ENCODE measurements around the gene KIF3A.

The KIF3A gene

DNA sequence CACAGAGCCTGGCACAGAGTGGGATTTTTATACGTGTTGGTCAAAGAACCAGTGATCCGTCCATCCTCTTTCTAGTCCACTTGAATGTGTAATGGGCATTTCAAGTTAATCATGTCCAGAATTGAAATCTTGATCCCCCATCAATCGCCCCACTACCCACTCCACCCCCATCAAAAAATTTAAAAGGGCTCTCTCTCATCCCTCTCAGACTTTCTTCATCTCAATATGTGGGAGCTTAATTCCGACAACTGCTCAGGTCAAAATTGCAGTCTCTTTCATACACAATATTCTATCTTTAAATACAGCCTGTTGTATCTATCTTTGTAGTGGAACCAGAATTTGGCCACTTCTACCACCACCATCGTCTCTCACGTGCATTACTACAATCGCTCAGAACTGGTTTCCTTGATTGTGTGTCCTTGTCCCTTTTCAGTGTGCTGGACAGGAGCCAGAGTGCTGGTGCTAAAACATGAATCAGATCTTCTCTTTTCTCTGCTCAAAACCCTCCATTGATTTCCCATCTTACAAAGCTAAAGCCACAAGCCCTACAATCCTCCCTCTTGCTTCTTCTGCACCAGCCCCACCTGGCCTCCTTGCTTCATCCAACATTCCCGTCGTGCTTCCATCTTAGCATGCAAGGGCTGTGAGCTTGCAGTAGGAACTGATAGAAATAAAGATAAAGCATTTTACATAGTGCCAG, 786 bp upstream of the KIF3A start:
- H3K4me1 ChIP-seq (ENCODE audit: control insufficient read depth, insufficient read depth, low read length), result peaks cover 8% of the 10 kb centered on the region
- no peaks in the 10 kb centered on the region for H3K9me3 ChIP-seq (replicated peaks; ENCODE audit: low read length)
- peak overlapping the region; percentile 89 for H3K4me2 ChIP-seq (ENCODE audit: low read length)
- H3K27me3 ChIP-seq (ENCODE audit: control insufficient read depth, insufficient read depth, low read length), result peaks cover 15% of the 10 kb centered on the region
- H3K4me3 ChIP-seq (ENCODE audit: low read length), result peak overlapping the region; percentile 94
- H3K36me3 ChIP-seq (ENCODE audit: insufficient read depth, low read length), result no peaks in the 10 kb centered on the region
- peak overlapping the region; percentile 84 for H3K9ac ChIP-seq (ENCODE audit: low read depth, low read length)

DNA sequence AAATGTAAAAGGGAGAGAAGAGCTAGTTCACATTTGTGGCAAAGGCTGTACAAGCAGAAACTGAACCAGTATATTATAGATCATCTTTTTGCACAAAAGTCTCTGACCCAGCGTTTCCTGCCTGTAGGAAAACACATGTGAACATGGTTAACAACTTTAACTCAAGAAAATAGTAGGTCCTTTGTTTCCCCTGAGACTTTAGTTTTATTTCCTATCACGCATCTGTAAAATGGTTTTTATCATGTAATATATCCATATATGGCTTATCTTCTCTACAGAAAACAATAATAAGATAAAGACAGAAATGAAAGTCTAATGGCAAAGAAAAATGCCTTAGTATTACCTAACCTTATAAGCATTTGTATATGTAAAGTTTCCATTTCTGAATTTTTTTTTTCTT, 2.7 kb downstream of the KIF3A start:
- no peak overlapping the region for H3K9ac ChIP-seq (ENCODE audit: low read depth, low read length)
- H3K9me3 ChIP-seq (replicated peaks; ENCODE audit: low read length), result no peaks in the 10 kb centered on the region
- H3K36me3 ChIP-seq (ENCODE audit: insufficient read depth, low read length), result no peaks in the 10 kb centered on the region
- H3K27me3 ChIP-seq (ENCODE audit: control insufficient read depth, insufficient read depth, low read length), result no peaks in the 10 kb centered on the region
- peaks cover 8% of the 10 kb centered on the region for H3K4me1 ChIP-seq (ENCODE audit: control insufficient read depth, insufficient read depth, low read length)
- no peak overlapping the region for H3K4me2 ChIP-seq (ENCODE audit: low read length)
- H3K4me3 ChIP-seq (ENCODE audit: low read length), result no peak overlapping the region

DNA sequence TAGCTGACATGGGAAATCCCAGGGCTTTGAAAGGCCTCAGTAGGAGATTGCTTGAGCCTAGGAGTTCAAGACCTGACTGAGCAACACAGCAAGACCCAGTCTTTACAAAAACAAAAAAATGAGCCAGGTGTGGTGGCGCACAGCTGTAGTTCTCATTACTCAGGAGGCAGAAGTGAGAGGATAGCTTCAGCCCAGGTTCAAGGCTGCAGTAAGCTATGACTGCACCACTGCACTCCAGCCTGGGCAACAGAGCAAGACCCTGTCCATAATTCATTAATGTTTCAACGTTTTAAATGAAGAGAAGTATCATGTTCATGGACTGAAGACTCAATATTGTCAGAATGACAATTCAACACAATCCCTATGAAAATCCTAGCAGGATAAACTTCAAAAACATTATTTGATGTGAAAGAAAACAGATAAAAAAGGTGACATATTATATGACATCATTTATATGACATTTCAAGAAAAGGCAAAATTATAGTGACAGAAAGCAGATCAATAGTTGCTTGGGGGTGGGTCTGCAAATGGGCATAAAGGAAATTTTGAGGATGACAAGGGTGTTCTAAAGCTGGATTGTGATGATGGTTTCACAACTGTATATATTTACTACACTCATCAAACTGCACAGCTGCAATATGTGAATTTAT, 3.7 kb downstream of the KIF3A start:
- Histone ChIP-seq H3K9me3 (replicated peaks; ENCODE audit: low read length) (no peaks in the 10 kb centered on the region), H3K4me2 (ENCODE audit: low read length) (no peak overlapping the region), H3K4me3 (ENCODE audit: low read length) (no peak overlapping the region), H3K27me3 (ENCODE audit: control insufficient read depth, insufficient read depth, low read length) (no peaks in the 10 kb centered on the region), H3K4me1 (ENCODE audit: control insufficient read depth, insufficient read depth, low read length) (peaks cover 8% of the 10 kb centered on the region), H3K9ac (ENCODE audit: low read depth, low read length) (no peak overlapping the region), H3K36me3 (ENCODE audit: insufficient read depth, low read length) (no peaks in the 10 kb centered on the region)

DNA sequence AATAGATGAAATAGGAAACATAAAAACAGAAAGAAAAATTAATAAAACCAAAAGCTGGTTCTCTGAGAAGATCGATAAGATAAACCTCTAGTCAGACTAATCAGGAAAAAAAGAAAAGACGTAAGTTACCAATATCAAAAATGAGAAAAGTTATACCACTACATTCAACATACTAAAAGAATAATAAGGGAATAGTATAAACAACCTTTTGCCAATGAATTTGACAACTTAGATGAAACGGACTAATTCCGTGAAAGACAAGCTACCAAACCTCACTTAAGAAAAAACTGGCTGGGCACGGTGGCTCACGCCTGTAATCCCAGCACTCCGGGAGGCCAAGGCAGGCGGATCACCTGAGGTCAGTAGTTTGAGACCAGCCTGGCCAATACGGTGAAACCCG, 7.5 kb downstream of the KIF3A start:
- Histone ChIP-seq H3K4me3 (ENCODE audit: low read length) (no peak overlapping the region), H3K27me3 (ENCODE audit: control insufficient read depth, insufficient read depth, low read length) (no peaks in the 10 kb centered on the region), H3K36me3 (ENCODE audit: insufficient read depth, low read length) (no peaks in the 10 kb centered on the region), H3K4me1 (ENCODE audit: control insufficient read depth, insufficient read depth, low read length) (no peaks in the 10 kb centered on the region), H3K4me2 (ENCODE audit: low read length) (no peak overlapping the region), H3K9me3 (replicated peaks; ENCODE audit: low read length) (no peaks in the 10 kb centered on the region), H3K9ac (ENCODE audit: low read depth, low read length) (no peak overlapping the region)

DNA sequence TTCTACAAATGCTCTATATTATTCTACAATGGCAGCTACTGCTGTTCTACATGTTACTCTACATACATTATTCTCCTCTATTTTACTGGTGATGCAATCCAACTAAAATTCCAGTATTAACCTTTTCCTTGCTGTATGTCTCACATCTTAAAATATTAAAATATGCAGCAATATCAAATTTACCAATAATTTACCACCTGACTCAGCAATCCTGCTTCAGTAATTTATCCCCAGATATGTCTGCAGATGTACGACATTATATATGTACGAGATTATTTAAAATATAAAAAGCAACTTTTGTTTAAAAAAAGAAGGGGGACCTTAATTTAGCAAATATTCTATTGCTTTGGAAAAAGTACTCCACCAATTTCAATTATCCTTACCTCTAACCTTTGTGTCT, 11.6 kb downstream of the KIF3A start:
- Histone ChIP-seq H3K27me3 (ENCODE audit: control insufficient read depth, insufficient read depth, low read length) (no peaks in the 10 kb centered on the region), H3K4me2 (ENCODE audit: low read length) (no peak overlapping the region), H3K4me3 (ENCODE audit: low read length) (no peak overlapping the region), H3K9ac (ENCODE audit: low read depth, low read length) (no peak overlapping the region), H3K4me1 (ENCODE audit: control insufficient read depth, insufficient read depth, low read length) (no peaks in the 10 kb centered on the region), H3K9me3 (replicated peaks; ENCODE audit: low read length) (no peaks in the 10 kb centered on the region), H3K36me3 (ENCODE audit: insufficient read depth, low read length) (peaks cover 5% of the 10 kb centered on the region)

DNA sequence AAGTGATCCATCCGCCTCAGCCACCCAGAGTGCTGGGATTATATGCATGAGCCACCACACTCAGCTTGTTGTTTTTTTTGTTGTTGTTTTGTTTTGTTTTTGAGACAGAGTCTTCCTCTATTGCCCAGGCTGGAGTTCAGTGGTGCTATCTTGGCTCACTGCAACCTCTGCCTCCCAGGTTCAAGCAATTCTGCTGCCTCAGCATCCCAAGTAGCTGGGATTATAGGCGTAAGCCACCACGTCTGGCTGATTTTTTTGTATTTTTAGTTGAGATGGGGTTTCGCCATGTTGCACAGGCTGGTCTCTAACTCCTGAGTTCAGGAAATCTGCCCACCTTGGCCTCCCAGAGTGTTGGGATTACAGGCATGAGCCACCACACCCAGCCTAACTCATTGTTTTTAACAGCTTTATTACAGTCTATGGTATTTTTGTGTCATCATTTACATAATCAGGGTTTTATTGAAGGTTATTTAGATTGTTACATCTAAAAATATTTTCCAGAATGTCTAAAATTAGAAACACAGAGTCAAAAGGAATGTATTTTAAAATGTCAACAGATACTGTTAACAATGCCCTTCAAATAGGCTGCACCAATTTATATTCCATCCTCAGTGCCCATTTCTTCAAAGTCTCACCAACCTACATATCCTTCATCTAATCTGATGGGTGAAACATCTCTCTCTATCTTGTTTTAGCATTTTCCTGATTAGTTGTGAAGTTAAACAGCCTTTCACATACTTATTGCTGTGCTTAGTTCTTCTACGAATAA, 18.6 kb downstream of the KIF3A start:
- H3K36me3 ChIP-seq (ENCODE audit: insufficient read depth, low read length), result peaks cover 5% of the 10 kb centered on the region
- H3K4me2 ChIP-seq (ENCODE audit: low read length), result no peak overlapping the region
- H3K27me3 ChIP-seq (ENCODE audit: control insufficient read depth, insufficient read depth, low read length), result no peaks in the 10 kb centered on the region
- no peaks in the 10 kb centered on the region for H3K4me1 ChIP-seq (ENCODE audit: control insufficient read depth, insufficient read depth, low read length)
- H3K4me3 ChIP-seq (ENCODE audit: low read length), result no peak overlapping the region
- H3K9me3 ChIP-seq (replicated peaks; ENCODE audit: low read length), result no peaks in the 10 kb centered on the region
- no peak overlapping the region for H3K9ac ChIP-seq (ENCODE audit: low read depth, low read length)

DNA sequence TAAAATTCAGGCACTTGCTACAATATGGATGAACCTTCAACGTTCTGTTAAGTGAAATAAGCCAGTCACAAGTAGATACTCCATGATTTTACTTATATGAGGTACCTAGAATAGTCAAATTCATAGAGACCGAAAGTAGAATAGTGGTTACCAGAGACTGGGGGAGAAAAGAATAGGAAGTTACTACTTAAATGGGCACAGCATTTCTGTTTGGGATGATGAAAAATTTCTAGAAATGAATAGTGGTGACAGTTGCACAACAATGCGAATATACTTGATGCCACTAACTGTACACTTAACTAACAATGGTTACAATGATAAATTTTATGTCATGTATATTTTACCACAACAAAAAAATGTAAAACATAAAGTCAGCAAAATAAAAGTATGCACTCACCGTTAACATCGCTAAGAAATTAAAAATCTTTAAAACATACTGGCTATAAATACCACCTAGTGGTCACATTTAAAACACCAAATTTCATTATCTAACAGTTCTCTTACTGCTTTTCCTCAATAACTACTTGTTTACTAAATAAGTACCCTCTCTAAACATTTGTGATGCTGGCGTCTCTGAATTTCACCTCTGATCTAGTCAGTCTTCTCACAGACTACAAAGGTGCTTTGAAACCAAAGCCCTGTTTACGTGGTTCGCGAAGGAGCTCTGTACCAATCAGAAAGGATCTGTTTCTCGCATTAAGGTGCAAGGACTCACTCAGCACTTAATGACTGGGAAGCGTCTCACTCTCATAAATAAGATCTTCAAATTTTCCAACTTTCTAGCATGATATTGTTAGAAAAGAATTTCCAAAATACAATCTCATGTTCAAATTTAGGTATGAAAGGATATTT, 22.7 kb downstream of the KIF3A start:
- no peaks in the 10 kb centered on the region for H3K9me3 ChIP-seq (replicated peaks; ENCODE audit: low read length)
- no peaks in the 10 kb centered on the region for H3K36me3 ChIP-seq (ENCODE audit: insufficient read depth, low read length)

DNA sequence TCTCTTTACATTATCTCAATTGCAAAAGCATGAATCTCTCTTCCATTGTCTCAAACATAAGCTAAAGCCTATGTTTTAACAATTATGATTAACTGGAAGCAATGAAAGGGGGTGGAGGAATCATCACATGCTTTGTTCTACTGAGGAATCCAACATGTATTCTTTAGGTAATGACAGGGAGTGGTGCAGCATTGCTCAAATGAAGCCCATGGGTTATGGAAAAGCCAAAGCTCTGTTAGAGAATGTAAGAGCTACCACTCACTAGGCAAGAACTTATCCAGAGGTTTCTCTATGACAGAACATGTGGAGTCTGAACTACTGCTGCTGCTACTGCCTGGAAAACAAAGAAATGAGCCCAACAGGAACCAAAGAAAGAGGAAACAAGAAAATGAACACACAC, 28.7 kb downstream of the KIF3A start:
- H3K9me3 ChIP-seq (replicated peaks; ENCODE audit: low read length), result no peaks in the 10 kb centered on the region
- no peak overlapping the region for H3K4me2 ChIP-seq (ENCODE audit: low read length)
- no peaks in the 10 kb centered on the region for H3K36me3 ChIP-seq (ENCODE audit: insufficient read depth, low read length)
- no peaks in the 10 kb centered on the region for H3K27me3 ChIP-seq (ENCODE audit: control insufficient read depth, insufficient read depth, low read length)
- H3K4me3 ChIP-seq (ENCODE audit: low read length), result no peak overlapping the region
- no peak overlapping the region for H3K9ac ChIP-seq (ENCODE audit: low read depth, low read length)
- no peaks in the 10 kb centered on the region for H3K4me1 ChIP-seq (ENCODE audit: control insufficient read depth, insufficient read depth, low read length)

More for the DNA sequence above, 22.7 kb downstream of the KIF3A start:
- H3K4me3 ChIP-seq (ENCODE audit: low read length), result no peak overlapping the region
- H3K4me1 ChIP-seq (ENCODE audit: control insufficient read depth, insufficient read depth, low read length), result no peaks in the 10 kb centered on the region
- no peak overlapping the region for H3K9ac ChIP-seq (ENCODE audit: low read depth, low read length)
- H3K4me2 ChIP-seq (ENCODE audit: low read length), result no peak overlapping the region
- H3K27me3 ChIP-seq (ENCODE audit: control insufficient read depth, insufficient read depth, low read length), result no peaks in the 10 kb centered on the region

DNA sequence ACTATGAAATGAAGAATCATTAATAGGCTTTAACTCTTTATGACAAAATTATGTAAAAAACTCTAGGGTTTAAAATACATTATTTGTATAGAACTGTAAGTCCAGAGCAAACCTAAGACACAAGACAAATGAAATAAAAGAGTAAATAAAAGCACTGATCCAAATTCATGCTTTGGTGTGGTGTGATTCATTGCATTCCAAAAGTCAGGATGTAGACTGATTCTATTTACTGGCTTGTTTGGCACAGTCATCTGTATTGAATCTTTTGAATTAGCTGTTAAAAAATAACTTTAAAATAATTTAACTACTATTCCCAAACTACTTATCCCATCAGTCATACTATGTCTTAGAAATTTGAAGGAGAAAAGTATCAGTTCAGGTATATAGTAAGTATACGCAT, 32.5 kb downstream of the KIF3A start:
- H3K9me3 ChIP-seq (replicated peaks; ENCODE audit: low read length), result no peaks in the 10 kb centered on the region
- H3K27me3 ChIP-seq (ENCODE audit: control insufficient read depth, insufficient read depth, low read length), result no peaks in the 10 kb centered on the region
- no peak overlapping the region for H3K9ac ChIP-seq (ENCODE audit: low read depth, low read length)
- H3K4me2 ChIP-seq (ENCODE audit: low read length), result no peak overlapping the region
- H3K4me3 ChIP-seq (ENCODE audit: low read length), result no peak overlapping the region
- peaks cover 15% of the 10 kb centered on the region for H3K36me3 ChIP-seq (ENCODE audit: insufficient read depth, low read length)
- no peaks in the 10 kb centered on the region for H3K4me1 ChIP-seq (ENCODE audit: control insufficient read depth, insufficient read depth, low read length)

DNA sequence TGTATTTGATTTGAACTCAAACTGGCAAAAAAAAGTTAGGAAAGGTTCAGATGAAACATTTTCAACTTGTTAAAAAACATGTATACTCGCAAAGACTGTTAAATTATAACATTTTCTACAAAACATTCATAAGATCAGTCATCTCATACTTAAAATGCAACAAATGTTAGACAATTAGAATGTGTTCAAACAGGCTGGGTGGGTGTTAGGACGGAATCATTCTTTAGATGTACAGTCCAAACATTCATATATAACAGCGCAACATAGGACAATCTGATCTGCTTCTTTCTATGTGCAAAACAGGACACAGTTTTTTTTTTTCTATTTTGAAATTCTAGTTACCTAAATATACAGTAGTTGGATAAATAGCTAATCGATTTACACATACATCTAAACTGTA, 41.4 kb downstream of the KIF3A start:
- Histone ChIP-seq H3K36me3 (ENCODE audit: insufficient read depth, low read length) (peaks cover 19% of the 10 kb centered on the region), H3K4me2 (ENCODE audit: low read length) (no peak overlapping the region), H3K27me3 (ENCODE audit: control insufficient read depth, insufficient read depth, low read length) (no peaks in the 10 kb centered on the region), H3K4me3 (ENCODE audit: low read length) (no peak overlapping the region), H3K4me1 (ENCODE audit: control insufficient read depth, insufficient read depth, low read length) (no peaks in the 10 kb centered on the region), H3K9ac (ENCODE audit: low read depth, low read length) (no peak overlapping the region), H3K9me3 (replicated peaks; ENCODE audit: low read length) (no peaks in the 10 kb centered on the region)

DNA sequence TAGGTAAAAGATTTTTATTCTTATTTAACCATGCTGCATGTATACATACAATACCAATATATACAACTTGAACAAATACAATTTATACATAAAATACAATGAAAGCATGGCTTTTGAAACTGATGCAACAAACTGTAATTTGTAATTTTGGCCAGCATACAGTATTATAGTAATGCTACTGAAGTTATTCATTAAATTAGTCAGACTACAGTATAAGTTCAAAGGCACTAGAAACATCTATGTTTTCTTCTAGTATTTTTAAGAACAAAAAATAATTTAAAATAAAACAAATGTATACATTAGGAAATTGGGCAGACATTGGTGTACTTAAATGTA, 44.7 kb downstream of the KIF3A start:
- Histone ChIP-seq H3K4me1 (ENCODE audit: control insufficient read depth, insufficient read depth, low read length) (no peaks in the 10 kb centered on the region), H3K4me3 (ENCODE audit: low read length) (no peak overlapping the region), H3K9me3 (replicated peaks; ENCODE audit: low read length) (no peaks in the 10 kb centered on the region), H3K4me2 (ENCODE audit: low read length) (no peak overlapping the region), H3K27me3 (ENCODE audit: control insufficient read depth, insufficient read depth, low read length) (no peaks in the 10 kb centered on the region), H3K9ac (ENCODE audit: low read depth, low read length) (no peak overlapping the region), H3K36me3 (ENCODE audit: insufficient read depth, low read length) (no peaks in the 10 kb centered on the region)
